NCI-H1930 (cell line): ENCODE results near the gene KLHL12.
"Not testable (repeated sequence)": the region's sequence is repeated elsewhere in the genome, so short reads cannot be mapped to it uniquely, and the experiment has no call there.

ENCODE experiments used
- DNase-seq, 2 experiments: peaks; one replicate each; lab custom pipeline; 2025; lab: John Stamatoyannopoulos, UW

Gene KLHL12

GRCh38 chr1:202951437-202951836, 24.4 kb upstream of the KLHL12 start:
- no peak for DNase-seq

- DNase-seq, result no peak
These were observed 18.4 kb upstream of the KLHL12 start for GRCh38 chr1:202945483-202945882.

- no peak for DNase-seq
These were observed 17.4 kb upstream of the KLHL12 start for GRCh38 chr1:202944438-202944921.

GRCh38 chr1:202942426-202942825, 15.4 kb upstream of the KLHL12 start:
- DNase-seq, result no peak

- no peak for DNase-seq
These were observed 14.3 kb upstream of the KLHL12 start for GRCh38 chr1:202941372-202941771.

- no peak for DNase-seq
These were observed 13.5 kb upstream of the KLHL12 start for GRCh38 chr1:202940561-202940960.

- no peak for DNase-seq
These were observed 11.4 kb upstream of the KLHL12 start for GRCh38 chr1:202938287-202938925.

GRCh38 chr1:202936409-202936808, 9.4 kb upstream of the KLHL12 start:
- not testable (repeated sequence) for DNase-seq

- DNase-seq, result no peak
These were observed 8.8 kb upstream of the KLHL12 start for GRCh38 chr1:202935844-202936243.

- no peak for DNase-seq
These were observed 7.7 kb upstream of the KLHL12 start for GRCh38 chr1:202934755-202935154.

GRCh38 chr1:202932476-202932875, 5.4 kb upstream of the KLHL12 start:
- no peak for DNase-seq

GRCh38 chr1:202923533-202923932, 3.5 kb downstream of the KLHL12 start:
- no peak for DNase-seq

- DNase-seq, result no peak
These were observed 7.4 kb downstream of the KLHL12 start for GRCh38 chr1:202919615-202920014.

- no peak for DNase-seq
These were observed 11.9 kb downstream of the KLHL12 start for GRCh38 chr1:202915146-202915545.

- DNase-seq, result not testable (repeated sequence)
These were observed 14.6 kb downstream of the KLHL12 start for GRCh38 chr1:202912476-202912875.

- no peak for DNase-seq
These were observed 17.5 kb downstream of the KLHL12 start for GRCh38 chr1:202909494-202909893.

- DNase-seq, result no peak
These were observed 18.0 kb downstream of the KLHL12 start for GRCh38 chr1:202908998-202909397.

- no peak for DNase-seq
These were observed 21.7 kb downstream of the KLHL12 start for GRCh38 chr1:202905331-202905730.

GRCh38 chr1:202903808-202904207, 23.2 kb downstream of the KLHL12 start:
- DNase-seq, result not testable (repeated sequence)

- DNase-seq, result no peak
These were observed 25.5 kb downstream of the KLHL12 start for GRCh38 chr1:202901555-202901954.

- DNase-seq, result no peak
These were observed 34.5 kb downstream of the KLHL12 start for GRCh38 chr1:202892501-202892900.

GRCh38 chr1:202890392-202890791, 36.6 kb downstream of the KLHL12 start:
- DNase-seq, result no peak

GRCh38 chr1:202888531-202889360, 38.3 kb downstream of the KLHL12 start, which contains the start of gene RABIF:
Gene RABIF (minus strand): TSS chr1:202889149. CDS start chr1:202889098, 51 bp downstream.
- peak; percentile 88 to 96 for DNase-seq
